ENCODE measurements around the gene TRIP10. TPM values are rescaled to one million over a fixed set of nuclear protein-coding genes. Genes with fewer than 3 reads are reported as not detected.

TRIP10 gene
- total and polyA plus RNA-seq, 2 of the 8 experiments (the other 6 are each of a cell fraction or from before 2014, with no cell fraction given): 27.8 to 69.5 TPM

DNA sequence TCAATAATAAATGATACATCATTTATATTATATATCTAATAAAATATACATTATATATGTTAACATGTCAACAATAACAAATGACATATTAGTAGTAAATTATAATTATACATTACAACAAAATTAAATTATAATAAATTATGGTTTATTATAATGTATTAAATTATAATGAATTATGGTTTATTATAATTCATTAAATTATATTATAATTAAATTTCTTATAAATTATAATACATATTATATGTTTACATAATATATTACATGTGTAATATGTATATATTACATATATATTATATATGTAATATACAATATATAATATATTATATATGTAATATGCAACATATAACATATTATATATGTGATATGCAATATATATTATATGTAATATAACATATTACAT lies 39.5 kb upstream of the TRIP10 start:
- POLR2A ChIA-PET (ENCODE audit: partially characterized antibody): no interaction called here
- no peak overlapping the region for H2BK120ac ChIP-seq (replicated peaks; ENCODE audit: low read depth, low read length)
- TF ChIP-seq TBP (IDR thresholded peaks at IDR 0.05; ENCODE audit: low read depth, low read length) (no peak), NRF1 (IDR thresholded peaks at IDR 0.05; ENCODE audit: low read depth, low read length) (no peak), CBX5 (IDR thresholded peaks at IDR 0.05; ENCODE audit: low read depth, low read length) (no peak), ZNF274 (IDR thresholded peaks at IDR 0.05; ENCODE audit: borderline replicate concordance, extremely low read depth, low read length) (no peak), TAF7 (optimal IDR thresholded peaks at IDR 0.05; ENCODE audit: borderline replicate concordance, low read depth, low read length) (no peak), SRF (IDR thresholded peaks at IDR 0.05; ENCODE audit: low read depth, low read length) (no peak), SP2 (IDR thresholded peaks at IDR 0.05; ENCODE audit: low read length) (no peak), SIX5 (IDR thresholded peaks at IDR 0.05; ENCODE audit: low read depth, low read length) (no peak)
- TF ChIP-seq, protein P1, sequence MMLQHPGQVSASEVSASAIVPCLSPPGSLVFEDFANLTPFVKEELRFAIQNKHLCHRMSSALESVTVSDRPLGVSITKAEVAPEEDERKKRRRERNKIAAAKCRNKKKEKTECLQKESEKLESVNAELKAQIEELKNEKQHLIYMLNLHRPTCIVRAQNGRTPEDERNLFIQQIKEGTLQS (IDR thresholded peaks at IDR 0.05; ENCODE audit: insufficient read depth, low read depth, low read length): no peak

More for the DNA sequence above, 39.5 kb upstream of the TRIP10 start:
- Histone ChIP-seq H3K9ac (replicated peaks in 1 of 4; ENCODE audit: extremely low read depth in 1 of 4, low read depth in 3 of 4, low read length in 3 of 4) (no peak overlapping the region), H4K91ac (replicated peaks; ENCODE audit: insufficient read length, low read length) (no peak overlapping the region), H3K79me1 (ENCODE audit: low read depth, low read length) (no peaks in the 10 kb centered on the region), H3K4ac (replicated peaks; ENCODE audit: insufficient read length, low read depth, low read length) (no peak overlapping the region), H2BK12ac (ENCODE audit: low read depth, low read length) (no peak overlapping the region), H2AK5ac (ENCODE audit: low read depth, low read length) (no peak overlapping the region), H4K20me1 (replicated peaks in 1 of 2; ENCODE audit: control insufficient read depth in 1 of 2, insufficient read depth in 2 of 2, low read length in 2 of 2) (no peaks in the 10 kb centered on the region), H4K5ac (ENCODE audit: insufficient read length, low read depth, low read length) (no peak overlapping the region), H3K79me2 (ENCODE audit: control insufficient read depth in 1 of 2, insufficient read depth in 2 of 2, low read length in 2 of 2) (no peaks in the 10 kb centered on the region), H3K9me3 (ENCODE audit: insufficient read depth in 2 of 2, low read depth in 1 of 2, low read length in 1 of 2) (no peaks in the 10 kb centered on the region), H2BK5ac (ENCODE audit: low read depth, low read length) (no peak overlapping the region), H4K8ac (ENCODE audit: extremely low read depth, insufficient read depth, low read length) (no peak overlapping the region), H3K14ac (ENCODE audit: insufficient read length) (no peak overlapping the region), H3K23me2 (ENCODE audit: low read depth, low read length) (no peaks in the 10 kb centered on the region), H3K4me3 (ENCODE audit: extremely low read depth in 1 of 4, insufficient read depth in 2 of 4, low read depth in 3 of 4, low read length in 4 of 4) (no peak overlapping the region), H3K4me2 (ENCODE audit: insufficient read depth in 1 of 2, low read depth in 2 of 2, low read length in 2 of 2) (no peak overlapping the region), H3K36me3 (ENCODE audit: control insufficient read depth in 2 of 4, insufficient read depth in 4 of 4, low read length in 3 of 4) (no peaks in the 10 kb centered on the region), H3K18ac (ENCODE audit: extremely low read depth, low read length) (no peak overlapping the region), H3K27ac (ENCODE audit: low read depth, low read length) (no peak overlapping the region), H2BK15ac (ENCODE audit: low read length) (no peak overlapping the region), H3K23ac (ENCODE audit: insufficient read length) (no peak overlapping the region), H2AFZ (ENCODE audit: low read length) (no peak overlapping the region), H2BK20ac (ENCODE audit: low read length) (no peak overlapping the region), H3K56ac (replicated peaks; ENCODE audit: insufficient read length, low read depth, low read length) (no peak overlapping the region), H3K27me3 (replicated peaks in 1 of 4; ENCODE audit: control insufficient read depth in 3 of 4, extremely low read depth in 1 of 4, insufficient read depth in 3 of 4, low read length in 3 of 4) (no peaks in the 10 kb centered on the region), H3K4me1 (replicated peaks in 1 of 4; ENCODE audit: control insufficient read depth in 3 of 4, insufficient read depth in 4 of 4, low read length in 3 of 4) (no peaks in the 10 kb centered on the region)
- no peak for DNase-seq (ENCODE audit: low read depth in 1 of 2, low spot score in 2 of 2)
- no peak for FAIRE-seq
- CTCF ChIA-PET (ENCODE audit: partially characterized antibody): no interaction called here
